ENCODE measurements around the gene FAM240B.

GRCh38 chr9:38706493-38706892, 13.4 kb downstream of the FAM240B start:
- no peak for TF ChIP-seq CTCF (conservative IDR thresholded peaks at IDR 0.05; ENCODE audit: low read length)
- no peak for TF ChIP-seq EZH2phosphoT487 (IDR thresholded peaks at IDR 0.05; ENCODE audit: borderline replicate concordance)

All from Loucy (cell line).